Measurements from ENCODE around the gene PCCA.

DNA sequence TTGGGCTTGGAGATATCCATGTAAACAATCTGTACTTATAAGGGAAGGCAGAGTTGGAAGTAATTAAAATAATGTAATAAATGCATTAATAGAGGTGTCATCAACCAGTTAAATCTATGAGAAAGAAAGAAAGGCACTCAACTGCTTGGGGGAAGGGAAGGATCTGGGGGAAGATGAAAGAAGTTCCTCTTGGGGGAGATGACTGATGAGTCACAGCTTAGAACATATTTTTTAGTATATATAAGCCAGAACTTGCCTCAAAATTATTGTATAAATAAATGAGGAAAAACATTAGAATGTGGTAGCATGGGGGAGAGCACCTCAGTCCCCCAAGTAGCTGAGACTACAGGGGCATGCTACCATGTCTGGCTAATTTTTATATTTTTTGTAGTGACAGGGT lies 293.9 kb downstream of the PCCA start:
- TF ChIP-seq, protein P1, sequence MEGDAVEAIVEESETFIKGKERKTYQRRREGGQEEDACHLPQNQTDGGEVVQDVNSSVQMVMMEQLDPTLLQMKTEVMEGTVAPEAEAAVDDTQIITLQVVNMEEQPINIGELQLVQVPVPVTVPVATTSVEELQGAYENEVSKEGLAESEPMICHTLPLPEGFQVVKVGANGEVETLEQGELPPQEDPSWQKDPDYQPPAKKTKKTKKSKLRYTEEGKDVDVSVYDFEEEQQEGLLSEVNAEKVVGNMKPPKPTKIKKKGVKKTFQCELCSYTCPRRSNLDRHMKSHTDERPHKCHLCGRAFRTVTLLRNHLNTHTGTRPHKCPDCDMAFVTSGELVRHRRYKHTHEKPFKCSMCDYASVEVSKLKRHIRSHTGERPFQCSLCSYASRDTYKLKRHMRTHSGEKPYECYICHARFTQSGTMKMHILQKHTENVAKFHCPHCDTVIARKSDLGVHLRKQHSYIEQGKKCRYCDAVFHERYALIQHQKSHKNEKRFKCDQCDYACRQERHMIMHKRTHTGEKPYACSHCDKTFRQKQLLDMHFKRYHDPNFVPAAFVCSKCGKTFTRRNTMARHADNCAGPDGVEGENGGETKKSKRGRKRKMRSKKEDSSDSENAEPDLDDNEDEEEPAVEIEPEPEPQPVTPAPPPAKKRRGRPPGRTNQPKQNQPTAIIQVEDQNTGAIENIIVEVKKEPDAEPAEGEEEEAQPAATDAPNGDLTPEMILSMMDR (IDR thresholded peaks at IDR 0.05; ENCODE audit: insufficient read depth, low read length, poor library complexity, severe bottlenecking): no peak
- TF ChIP-seq EZH2phosphoT487 (conservative IDR thresholded peaks at IDR 0.05; ENCODE audit: low read length): no peak
